IPS-15b (cell line): ENCODE data around the gene SPPL3.

Source experiments
- H3K27me3 ChIP-seq: one replicate; pipeline ENCODE4 v1.6.1; 2013; ENCODE audit warnings: low read length; ENCODE audit not compliant: control insufficient read depth, insufficient read depth
- H3K36me3 ChIP-seq: one replicate; pipeline ENCODE4 v1.6.1; 2013; ENCODE audit warnings: low read length; ENCODE audit not compliant: control insufficient read depth, insufficient read depth
- H3K4me1 ChIP-seq: one replicate; pipeline ENCODE4 v1.6.1; 2013; ENCODE audit warnings: mild to moderate bottlenecking, low read length; ENCODE audit not compliant: control insufficient read depth, insufficient read depth
- H3K4me3 ChIP-seq: one replicate; pipeline ENCODE4 v1.5.1; 2013; ENCODE audit warnings: low read depth, low read length
- H3K9ac ChIP-seq: one replicate; pipeline ENCODE4 v1.6.1; 2013; ENCODE audit warnings: low read depth, mild to moderate bottlenecking, low read length
- H3K9me3 ChIP-seq: one replicate; pipeline ENCODE4 v1.6.1; 2013; ENCODE audit warnings: mild to moderate bottlenecking, low read length; ENCODE audit not compliant: control insufficient read depth, insufficient read depth

Gene SPPL3

GRCh38 chr12:120761519-120761934 is 142.6 kb downstream of the SPPL3 start:
- Histone ChIP-seq H3K4me1 (no peaks in the 10 kb centered on the region), H3K9ac (no peak overlapping the region), H3K36me3 (peaks cover 12% of the 10 kb centered on the region), H3K4me3 (no peak overlapping the region), H3K9me3 (no peaks in the 10 kb centered on the region), H3K27me3 (no peaks in the 10 kb centered on the region)

- Histone ChIP-seq H3K4me3 (no peak overlapping the region), H3K4me1 (no peaks in the 10 kb centered on the region), H3K36me3 (peaks cover 4% of the 10 kb centered on the region), H3K9ac (peak overlapping the region; percentile 17), H3K9me3 (no peaks in the 10 kb centered on the region), H3K27me3 (no peaks in the 10 kb centered on the region)
These were observed 143.6 kb downstream of the SPPL3 start for GRCh38 chr12:120760349-120761254.

DNA sequence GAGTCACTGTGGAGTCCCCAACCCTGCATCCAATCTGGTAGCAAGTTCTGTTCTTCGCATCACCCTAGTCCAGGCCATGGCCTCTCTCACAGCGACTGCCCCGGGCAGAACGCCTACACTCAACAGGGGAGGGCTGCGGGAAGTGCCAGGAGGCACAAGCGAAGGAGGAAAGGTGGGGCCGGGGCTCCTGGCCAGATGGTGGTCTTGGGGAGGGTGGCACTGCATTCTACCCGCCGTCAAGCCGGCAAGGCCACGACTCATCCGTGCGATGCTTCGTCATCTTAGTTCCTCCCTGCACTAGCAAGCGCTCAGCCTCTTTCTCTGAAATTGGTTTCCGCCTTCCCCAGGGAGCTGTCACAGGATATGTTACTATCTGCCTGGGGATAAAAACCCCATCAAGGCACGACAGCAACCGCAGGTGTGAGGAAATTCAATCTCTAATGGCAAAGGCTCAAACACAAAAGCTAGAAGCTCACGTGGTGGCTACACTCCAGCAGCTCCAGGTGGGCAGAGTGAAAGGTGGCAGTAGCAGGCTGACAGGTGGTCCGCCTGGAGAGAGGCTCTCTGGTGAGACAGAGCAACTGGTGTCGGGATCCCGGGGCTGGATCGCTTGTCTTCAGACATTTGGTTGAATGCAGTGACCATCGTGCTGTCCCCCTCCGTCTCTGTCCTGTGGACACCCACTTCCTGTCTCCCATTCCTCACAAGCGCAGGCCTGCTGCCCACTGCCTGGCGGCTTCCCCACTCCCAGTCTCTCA is 144.4 kb downstream of the SPPL3 start:
- H3K27me3 ChIP-seq, result no peaks in the 10 kb centered on the region
- H3K4me1 ChIP-seq, result no peaks in the 10 kb centered on the region
- peaks cover 4% of the 10 kb centered on the region for H3K36me3 ChIP-seq
- H3K9me3 ChIP-seq, result no peaks in the 10 kb centered on the region
- H3K9ac ChIP-seq, result no peak overlapping the region
- no peak overlapping the region for H3K4me3 ChIP-seq

GRCh38 chr12:120758798-120759590 is 145.2 kb downstream of the SPPL3 start:
- H3K9ac ChIP-seq, result no peak overlapping the region
- no peaks in the 10 kb centered on the region for H3K9me3 ChIP-seq
- peaks cover 4% of the 10 kb centered on the region for H3K36me3 ChIP-seq
- H3K4me1 ChIP-seq, result no peaks in the 10 kb centered on the region
- H3K4me3 ChIP-seq, result no peak overlapping the region
- H3K27me3 ChIP-seq, result no peaks in the 10 kb centered on the region

DNA sequence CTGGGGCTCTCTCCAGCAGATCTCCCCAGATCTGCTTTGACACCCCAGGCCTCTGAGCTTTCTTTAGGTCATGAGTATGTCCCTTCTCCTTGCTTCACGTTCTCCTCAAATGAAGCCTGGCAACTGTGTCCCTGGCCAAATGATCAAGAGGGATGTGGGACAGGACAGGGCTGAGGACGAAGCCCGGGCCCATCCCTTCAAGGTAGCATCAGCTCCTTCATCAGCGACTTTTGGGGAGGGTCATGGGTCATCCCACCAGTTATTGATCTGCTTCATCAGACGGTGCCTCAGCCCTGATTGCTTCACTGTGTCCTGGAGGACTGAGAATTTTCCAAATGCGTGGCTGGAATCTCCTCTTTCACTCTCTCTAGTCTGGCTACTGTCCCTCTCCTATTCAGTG is 146.2 kb downstream of the SPPL3 start:
- Histone ChIP-seq H3K9me3 (no peaks in the 10 kb centered on the region), H3K36me3 (peaks cover 4% of the 10 kb centered on the region), H3K4me1 (no peaks in the 10 kb centered on the region)

DNA sequence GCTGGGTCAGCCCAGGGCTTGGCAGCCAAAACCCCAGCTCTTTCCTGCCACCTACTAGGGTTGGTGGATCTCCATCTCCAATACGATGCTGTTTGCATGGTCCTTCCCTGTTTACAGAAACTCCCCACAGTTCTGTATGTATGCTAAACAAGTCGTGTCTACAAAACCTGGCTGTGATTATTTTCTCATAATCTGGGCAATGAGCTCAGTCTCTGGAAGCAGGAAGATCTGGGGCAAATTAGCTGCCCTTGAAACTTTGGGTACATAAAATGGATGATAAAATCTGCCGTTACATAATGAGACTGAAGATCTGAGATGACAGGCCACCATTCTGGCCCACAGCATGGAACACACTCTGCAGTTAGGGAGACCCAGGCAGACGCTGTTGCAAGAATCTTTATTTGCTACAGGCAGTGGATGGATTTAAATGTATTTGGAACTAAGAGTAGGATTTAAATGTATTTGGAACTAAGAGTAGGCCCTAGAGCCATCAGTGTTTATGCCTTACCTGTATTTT is 146.9 kb downstream of the SPPL3 start:
- Histone ChIP-seq H3K9ac (no peak overlapping the region), H3K36me3 (peaks cover 4% of the 10 kb centered on the region), H3K4me3 (no peak overlapping the region), H3K27me3 (no peaks in the 10 kb centered on the region), H3K9me3 (no peaks in the 10 kb centered on the region), H3K4me1 (no peaks in the 10 kb centered on the region)

More for the DNA sequence above, 146.2 kb downstream of the SPPL3 start:
- Histone ChIP-seq H3K27me3 (no peaks in the 10 kb centered on the region), H3K9ac (no peak overlapping the region), H3K4me3 (no peak overlapping the region)

- Histone ChIP-seq H3K27me3 (no peaks in the 10 kb centered on the region), H3K4me3 (no peak overlapping the region), H3K9ac (no peak overlapping the region), H3K9me3 (no peaks in the 10 kb centered on the region), H3K36me3 (no peaks in the 10 kb centered on the region), H3K4me1 (no peaks in the 10 kb centered on the region)
These were observed 148.9 kb downstream of the SPPL3 start for GRCh38 chr12:120755269-120755668.

- H3K9me3 ChIP-seq, result no peaks in the 10 kb centered on the region
- H3K9ac ChIP-seq, result no peak overlapping the region
- no peaks in the 10 kb centered on the region for H3K27me3 ChIP-seq
- H3K36me3 ChIP-seq, result no peaks in the 10 kb centered on the region
- H3K4me3 ChIP-seq, result no peak overlapping the region
- H3K4me1 ChIP-seq, result no peaks in the 10 kb centered on the region
These were observed 149.4 kb downstream of the SPPL3 start for GRCh38 chr12:120754792-120755191.

- H3K9me3 ChIP-seq, result no peaks in the 10 kb centered on the region
- H3K9ac ChIP-seq, result no peak overlapping the region
- no peaks in the 10 kb centered on the region for H3K4me1 ChIP-seq
- no peaks in the 10 kb centered on the region for H3K36me3 ChIP-seq
- no peaks in the 10 kb centered on the region for H3K27me3 ChIP-seq
- H3K4me3 ChIP-seq, result no peak overlapping the region
These were observed 152.8 kb downstream of the SPPL3 start for GRCh38 chr12:120751389-120751788.

GRCh38 chr12:120750806-120751205 is 153.4 kb downstream of the SPPL3 start:
- no peaks in the 10 kb centered on the region for H3K4me1 ChIP-seq
- no peaks in the 10 kb centered on the region for H3K36me3 ChIP-seq
- no peaks in the 10 kb centered on the region for H3K27me3 ChIP-seq
- no peaks in the 10 kb centered on the region for H3K9me3 ChIP-seq
- no peak overlapping the region for H3K4me3 ChIP-seq
- H3K9ac ChIP-seq, result no peak overlapping the region

DNA sequence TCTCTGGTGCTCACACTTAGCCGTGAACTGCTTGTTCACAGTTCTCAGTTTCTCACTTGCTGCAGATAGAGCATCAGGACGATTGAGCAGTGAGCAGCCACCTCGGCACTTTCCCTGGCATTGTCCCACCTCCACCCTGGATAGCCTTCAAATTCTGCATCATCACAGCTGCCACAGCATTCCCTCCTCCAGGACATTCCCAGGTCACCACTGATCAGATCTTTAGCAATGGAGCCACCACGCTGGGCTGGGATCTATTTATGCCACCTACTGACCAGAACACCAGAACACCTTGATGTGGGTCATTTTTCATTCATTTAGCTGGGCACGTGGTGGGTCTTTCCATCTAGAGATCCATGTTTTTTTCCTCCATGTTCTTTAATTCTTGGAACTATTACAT is 154.9 kb downstream of the SPPL3 start:
- Histone ChIP-seq H3K27me3 (no peaks in the 10 kb centered on the region), H3K4me1 (no peaks in the 10 kb centered on the region), H3K4me3 (no peak overlapping the region), H3K36me3 (no peaks in the 10 kb centered on the region), H3K9me3 (no peaks in the 10 kb centered on the region), H3K9ac (no peak overlapping the region)
